Uterus (tissue), 4 donors: ENCODE results near the gene ACOXL. TPM values are rescaled to one million over a fixed set of nuclear protein-coding genes. Genes with fewer than 3 reads are reported as not detected.

ENCODE experiments used
- DNase-seq, 2 donors: peaks; one replicate each; pipeline ENCODE4 v3.0.0-alpha.2; 2019 to 2020
- H3K27ac ChIP-seq, 2 donors: fragments of 200-600 bp; sonication (generic); 1 replicate in 1 of 2; 2 replicates in 1 of 2; pipeline ENCODE4 v1.5.1; 2016 to 2018
- H3K27me3 ChIP-seq, 2 donors: fragments of 200-600 bp; sonication (generic); one replicate each; pipeline ENCODE4 v1.5.1; 2018 to 2019; ENCODE audit warnings: control low read depth in 1 of 2
- H3K36me3 ChIP-seq, 2 donors: fragments of 200-600 bp; sonication (generic); one replicate each; pipeline ENCODE4 v1.5.1; 2019; ENCODE audit warnings: control low read depth in 1 of 2
- H3K4me1 ChIP-seq, 2 donors: fragments of 200-600 bp; sonication (generic); one replicate each; pipeline ENCODE4 v1.5.1; 2018 to 2019; ENCODE audit warnings: control low read depth in 1 of 2
- H3K4me3 ChIP-seq, 2 donors: fragments of 200-600 bp; sonication (generic); 1 replicate in 1 of 2; 2 replicates in 1 of 2; pipeline ENCODE4 v1.5.1; 2018 to 2019; ENCODE audit warnings: mild to moderate bottlenecking in 1 of 2
- H3K9me3 ChIP-seq, 2 donors: fragments of 200-600 bp; sonication (generic); one replicate each; pipeline ENCODE4 v1.5.1; 2019; ENCODE audit warnings: control low read depth in 1 of 2
- CTCF ChIP-seq, 4 experiments: fragments of 200-600 bp in 2 of 4; fragments of 450-650 bp in 2 of 4; sonication (generic) in 2 of 4; IDR thresholded peaks; one replicate each; pipeline ENCODE4 v1.5.1; 2016 to 2019; ENCODE audit warnings: antibody characterized with exemption in 4 of 4, mild to moderate bottlenecking in 2 of 4, moderate library complexity in 1 of 4
- POLR2A ChIP-seq, 2 donors: fragments of 450-650 bp; IDR thresholded peaks; one replicate each; pipeline ENCODE4 v1.6.1; 2016; ENCODE audit warnings: antibody characterized with exemption in 2 of 2, mild to moderate bottlenecking in 1 of 2, moderate library complexity in 1 of 2
- intact Hi-C: fragments of 100-400 bp; cut with DNase I; formaldehyde crosslinking; loops from one replicate; pipeline ENCODE4 v1.15.1; 2023; ENCODE audit warnings: low total_unique reads
- total RNA-seq, 4 donors: library from RNA; depleted of rRNA in 3 of 4; stranded (reverse); fragments of >200 nt in 3 of 4; gene quantifications; one replicate each; pipeline versions ENCODE4 v1.1.0 to v1.2.4, GENCODE V29; 2014 to 2023
- donor health status: DM: yes; HTN: yes; CAD: no.

Gene ACOXL
- total RNA-seq, 4 donors from 2014 or later = 0.18 to 0.41 TPM; not detected in 2

GRCh38 chr2:110794390-110794789, 62.0 kb downstream of the ACOXL start:
- H3K36me3 ChIP-seq = no peaks in the 10 kb centered on the region
- H3K27ac ChIP-seq = no peak overlapping the region
- no peak for TF ChIP-seq CTCF (IDR thresholded peaks at IDR 0.05)
- no peak for TF ChIP-seq POLR2A (IDR thresholded peaks at IDR 0.05)
- intact Hi-C loops = no loop called here
- H3K4me1 ChIP-seq = no peaks in the 10 kb centered on the region
- H3K4me3 ChIP-seq = no peak overlapping the region
- no peaks in the 10 kb centered on the region for H3K9me3 ChIP-seq
- no peak for DNase-seq
- H3K27me3 ChIP-seq = no peaks in the 10 kb centered on the region

- TF ChIP-seq CTCF (IDR thresholded peaks at IDR 0.05) (no peak), POLR2A (IDR thresholded peaks at IDR 0.05) (no peak)
- intact Hi-C loops = no loop called here
Observed at GRCh38 chr2:110794951-110795350, 62.6 kb downstream of the ACOXL start.

GRCh38 chr2:110796716-110797301, 64.4 kb downstream of the ACOXL start:
- no peak for TF ChIP-seq POLR2A (IDR thresholded peaks at IDR 0.05)
- no peak for TF ChIP-seq CTCF (IDR thresholded peaks at IDR 0.05)
- Histone ChIP-seq H3K4me1 (no peaks in the 10 kb centered on the region), H3K36me3 (no peaks in the 10 kb centered on the region), H3K27ac (no peak overlapping the region), H3K4me3 (no peak overlapping the region), H3K27me3 (no peaks in the 10 kb centered on the region), H3K9me3 (no peaks in the 10 kb centered on the region)
- intact Hi-C loops = no loop called here
- no peak for DNase-seq

More at GRCh38 chr2:110794951-110795350, 62.6 kb downstream of the ACOXL start:
- DNase-seq = no peak
- H3K27ac ChIP-seq = no peak overlapping the region
- H3K36me3 ChIP-seq = no peaks in the 10 kb centered on the region
- no peaks in the 10 kb centered on the region for H3K4me1 ChIP-seq
- no peak overlapping the region for H3K4me3 ChIP-seq
- no peaks in the 10 kb centered on the region for H3K9me3 ChIP-seq
- H3K27me3 ChIP-seq = no peaks in the 10 kb centered on the region

GRCh38 chr2:110799376-110799775, 67.0 kb downstream of the ACOXL start:
- no peaks in the 10 kb centered on the region for H3K27me3 ChIP-seq
- H3K4me1 ChIP-seq = no peaks in the 10 kb centered on the region
- H3K9me3 ChIP-seq = no peaks in the 10 kb centered on the region
- H3K27ac ChIP-seq = no peak overlapping the region
- TF ChIP-seq POLR2A (IDR thresholded peaks at IDR 0.05) = no peak
- no peaks in the 10 kb centered on the region for H3K36me3 ChIP-seq
- no peak for DNase-seq
- intact Hi-C loops = no loop called here
- H3K4me3 ChIP-seq = no peak overlapping the region

- Histone ChIP-seq H3K27ac (no peak overlapping the region), H3K36me3 (no peaks in the 10 kb centered on the region), H3K4me1 (no peaks in the 10 kb centered on the region), H3K27me3 (no peaks in the 10 kb centered on the region), H3K9me3 (no peaks in the 10 kb centered on the region), H3K4me3 (no peak overlapping the region)
- no peak for TF ChIP-seq CTCF (IDR thresholded peaks at IDR 0.05)
- intact Hi-C loops = no loop called here
- DNase-seq = no peak
Observed at GRCh38 chr2:110800611-110801402, 68.4 kb downstream of the ACOXL start.
